OCI-M1 (cell line): ENCODE data around the gene PTPRQ.
A peak's percentile ranks its signal among the peaks of the same experiment; 100 is the strongest.
"Not testable (repeated sequence)": the region's sequence is repeated elsewhere in the genome, so short reads cannot be mapped to it uniquely, and the experiment has no call there.

Source experiments
- DNase-seq: peaks from one replicate; lab custom pipeline; 2025; lab: John Stamatoyannopoulos, UW

Gene PTPRQ

GRCh38 chr12:80443974-80444666, at the start of gene PTPRQ:
PTPRQ (plus strand) TSS chr12:80444235; CDS start chr12:80444346, 111 bp downstream.
- DNase-seq, result no peak

- no peak for DNase-seq
These were observed 43.5 kb upstream of the PTPRQ start for GRCh38 chr12:80400571-80400991.

- no peak for DNase-seq
These were observed 42.8 kb upstream of the PTPRQ start for GRCh38 chr12:80401191-80401590.

- no peak for DNase-seq
These were observed 39.4 kb upstream of the PTPRQ start for GRCh38 chr12:80404629-80405028.

- DNase-seq, result no peak
These were observed 37.8 kb upstream of the PTPRQ start for GRCh38 chr12:80406253-80406652.

GRCh38 chr12:80411787-80412186, 32.2 kb upstream of the PTPRQ start:
- peak; percentile 51 for DNase-seq

- DNase-seq, result peak; percentile 77
These were observed 31.6 kb upstream of the PTPRQ start for GRCh38 chr12:80412343-80412953.

DNA sequence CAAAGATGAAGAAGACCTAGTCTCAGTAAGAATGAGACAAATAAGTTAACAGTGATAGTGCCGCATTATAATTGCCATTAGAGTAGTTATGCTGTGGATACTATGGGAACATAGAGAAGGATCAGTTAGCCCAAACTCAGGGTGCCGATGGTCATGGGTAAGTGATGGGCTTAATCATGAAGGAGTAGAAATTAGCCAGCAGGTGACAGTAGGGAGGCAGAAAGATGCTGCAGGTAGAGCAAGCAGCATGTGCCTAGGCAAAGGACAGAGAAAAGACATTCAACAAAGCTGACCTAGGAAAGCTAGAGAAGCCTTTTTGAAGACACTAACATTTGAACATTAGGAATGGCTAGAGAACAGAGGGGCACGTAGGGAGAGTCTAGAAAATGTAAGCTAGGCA, 30.6 kb upstream of the PTPRQ start:
- DNase-seq, result no peak

- peak; percentile 91 for DNase-seq
These were observed 28.6 kb upstream of the PTPRQ start for GRCh38 chr12:80415466-80415865.

DNA sequence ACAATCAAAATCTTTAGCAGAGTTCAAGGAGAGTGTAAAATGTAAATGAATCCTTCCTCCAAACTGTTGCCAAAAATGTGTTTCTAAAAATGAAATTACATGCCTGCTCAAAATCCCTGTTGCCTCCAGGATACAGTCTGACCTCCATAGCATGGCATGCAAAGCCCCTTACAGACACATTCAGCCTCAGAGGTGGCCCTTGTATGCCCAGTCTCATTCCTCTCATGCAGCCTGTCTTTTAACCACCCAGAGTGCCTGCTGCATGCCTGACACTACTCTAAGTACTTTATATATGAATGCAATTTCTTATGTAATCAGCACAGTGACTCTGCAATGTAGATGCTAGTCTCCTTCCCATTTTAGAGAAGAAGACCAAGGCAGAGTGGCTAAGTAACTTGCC, 24.4 kb upstream of the PTPRQ start:
- peak; percentile 63 for DNase-seq

DNA sequence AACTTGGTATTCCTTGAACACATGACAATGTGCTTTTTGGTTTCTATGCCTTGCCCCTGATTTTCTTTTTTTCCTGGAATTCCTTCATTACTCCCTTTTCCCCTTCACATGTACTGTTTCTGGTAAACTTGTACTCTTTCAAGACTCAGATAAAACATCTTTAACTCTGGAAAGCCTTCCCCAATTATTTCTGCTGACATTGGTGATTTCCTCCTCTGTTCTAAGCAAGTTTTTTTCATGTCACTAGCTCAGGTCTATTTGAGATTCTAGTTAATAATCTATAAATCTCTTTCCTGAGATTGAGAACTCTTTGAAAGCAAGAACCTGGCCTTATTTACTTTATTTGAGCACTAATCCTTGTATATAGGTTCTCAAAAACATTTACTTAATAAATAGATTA, 24.0 kb upstream of the PTPRQ start:
- no peak for DNase-seq

DNA sequence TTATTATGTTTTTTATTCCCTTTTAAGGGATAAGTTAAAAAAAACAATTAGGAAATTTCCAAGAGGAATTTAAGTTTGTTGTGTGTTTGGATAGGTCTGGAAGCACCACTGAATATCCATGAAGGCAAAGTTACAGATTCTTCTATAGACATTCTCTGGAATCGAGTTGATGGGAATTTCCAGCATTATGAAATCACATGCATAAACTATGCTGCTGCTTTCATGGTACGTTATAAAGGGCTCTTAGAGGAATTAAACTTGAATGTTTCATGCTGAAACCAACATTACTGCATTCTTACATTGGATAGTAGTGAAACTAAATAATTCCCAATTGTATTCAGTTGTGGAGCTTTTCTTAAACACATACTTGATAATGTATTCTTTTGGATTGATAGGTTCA, 21.5 kb upstream of the PTPRQ start:
- DNase-seq, result no peak

DNA sequence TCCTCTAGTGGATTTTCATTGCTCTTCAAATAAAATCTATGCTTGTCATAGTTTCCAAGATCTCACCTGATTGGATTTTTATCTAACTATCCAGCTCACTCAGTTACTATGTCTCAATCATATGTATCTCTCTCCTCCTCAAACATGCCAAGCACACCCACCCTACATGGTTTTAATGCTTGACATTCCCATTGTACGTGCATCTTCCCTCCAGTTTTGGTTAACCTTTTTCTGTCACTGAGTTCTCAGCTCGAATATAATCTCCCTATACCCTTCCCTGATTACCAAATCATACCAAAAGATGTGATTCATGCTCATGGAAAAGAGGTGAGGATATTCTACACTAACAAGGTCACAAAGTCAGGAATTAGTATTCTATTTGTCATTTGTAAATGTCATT, 12.0 kb upstream of the PTPRQ start:
- no peak for DNase-seq

DNA sequence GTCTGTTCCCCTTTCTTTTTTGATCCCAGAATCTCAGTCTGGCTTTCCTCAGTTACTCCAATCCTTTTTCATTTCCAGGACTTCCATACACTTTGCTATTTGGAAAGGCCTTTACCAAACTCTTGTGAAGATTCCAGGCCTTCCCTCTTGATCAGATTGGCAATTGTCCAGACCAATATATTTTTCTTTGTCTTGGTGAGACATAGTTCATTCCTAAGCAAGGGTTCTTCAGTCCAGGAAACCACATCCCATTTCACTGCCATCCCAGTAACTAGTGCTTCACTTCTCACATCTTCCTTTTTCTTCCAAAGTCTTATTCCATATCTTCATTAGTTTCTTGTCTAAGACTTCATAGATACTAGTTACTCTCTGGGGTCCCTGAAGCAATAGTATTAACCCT, 2.1 kb upstream of the PTPRQ start:
- no peak for DNase-seq

DNA sequence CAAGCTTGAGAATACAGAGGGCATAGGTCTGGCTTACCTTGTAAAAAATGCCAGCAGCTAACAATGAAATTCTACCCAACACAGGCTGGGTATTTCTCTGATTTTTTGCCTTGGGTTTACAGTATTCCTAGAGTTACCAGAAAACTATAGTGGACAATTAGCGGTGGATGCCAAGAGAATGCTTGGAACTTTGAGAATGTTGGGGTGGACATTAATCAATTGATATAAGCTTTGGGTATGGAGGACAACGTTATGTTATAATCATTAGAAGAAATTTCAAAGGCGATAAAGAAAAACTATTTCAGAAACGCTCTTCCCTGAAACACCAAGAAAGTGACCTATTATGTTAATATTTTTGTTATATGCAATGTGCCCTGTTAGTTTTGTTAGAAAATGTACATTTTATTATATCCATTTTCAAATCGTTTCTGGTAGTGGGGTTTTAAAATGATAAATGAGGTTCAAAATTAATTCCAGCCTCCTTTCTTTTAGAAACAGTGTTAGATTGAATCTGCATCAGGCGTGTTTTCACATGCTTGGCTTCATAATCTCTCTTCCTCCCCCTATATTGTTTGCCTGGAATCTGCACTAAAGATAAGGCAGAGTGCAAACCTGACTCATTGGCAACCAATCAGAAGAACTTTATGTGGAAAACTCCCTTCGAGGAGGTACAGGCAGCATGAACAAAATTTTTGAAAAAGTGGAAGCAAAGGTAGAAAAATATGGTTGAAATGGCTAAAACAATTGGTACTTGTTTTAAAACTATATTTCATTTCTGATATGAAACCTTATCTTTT, 1.4 kb upstream of the PTPRQ start:
- peak; percentile 73 for DNase-seq

- no peak for DNase-seq
These were observed 1.2 kb downstream of the PTPRQ start for GRCh38 chr12:80445083-80445793.

DNA sequence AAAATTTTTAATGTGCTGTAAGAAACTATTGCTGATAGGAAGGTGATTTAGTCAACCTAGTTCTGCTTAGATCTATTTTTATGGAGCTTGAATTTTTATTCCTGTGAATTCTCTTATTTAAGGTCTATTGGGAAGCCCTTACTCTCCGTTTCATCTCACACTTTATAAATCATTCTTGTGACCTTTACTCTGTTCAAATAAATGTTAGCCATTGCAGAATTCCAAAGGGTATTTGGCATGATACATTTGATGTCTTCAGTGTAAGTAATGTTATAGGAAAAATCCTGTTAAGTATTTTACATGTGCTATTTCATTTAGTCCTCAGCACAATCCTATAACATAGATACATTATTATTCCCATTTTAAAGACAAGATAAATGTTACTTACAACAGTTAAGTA, 12.5 kb downstream of the PTPRQ start:
- DNase-seq, result no peak

GRCh38 chr12:80460972-80461371, 16.9 kb downstream of the PTPRQ start:
- DNase-seq, result no peak

- DNase-seq, result not testable (repeated sequence)
These were observed 17.8 kb downstream of the PTPRQ start for GRCh38 chr12:80461851-80462250.

- no peak for DNase-seq
These were observed 25.6 kb downstream of the PTPRQ start for GRCh38 chr12:80469681-80470080.

DNA sequence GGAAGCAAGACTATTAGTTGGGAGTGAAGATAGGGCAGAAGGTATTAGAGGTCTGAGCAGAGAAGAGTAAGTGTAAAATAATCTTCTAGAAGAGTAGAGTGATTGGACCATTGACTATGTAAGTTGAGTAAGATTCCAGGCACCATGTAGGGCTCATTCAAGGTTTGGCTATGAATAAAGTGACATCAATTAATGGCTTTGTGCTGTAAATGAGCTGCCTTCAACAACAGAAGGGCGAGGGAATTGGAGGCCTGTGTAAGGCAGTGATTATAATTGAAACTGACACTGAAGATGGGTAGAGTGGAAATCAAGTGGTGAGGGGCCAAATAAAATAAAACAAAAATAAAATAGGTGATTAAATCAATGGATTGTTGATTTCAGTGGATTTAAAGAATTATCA, 26.4 kb downstream of the PTPRQ start:
- DNase-seq, result no peak

- no peak for DNase-seq
These were observed 28.2 kb downstream of the PTPRQ start for GRCh38 chr12:80472236-80472635.
